KG1 (cell line): Measurements from ENCODE around the gene ABHD12B.

ENCODE experiments used
- DNase-seq: peaks from one replicate; lab custom pipeline; 2025; lab: John Stamatoyannopoulos, UW

Gene ABHD12B

GRCh38 chr14:50839048-50839447 is 32.8 kb upstream of the ABHD12B start:
- DNase-seq: no peak

DNA sequence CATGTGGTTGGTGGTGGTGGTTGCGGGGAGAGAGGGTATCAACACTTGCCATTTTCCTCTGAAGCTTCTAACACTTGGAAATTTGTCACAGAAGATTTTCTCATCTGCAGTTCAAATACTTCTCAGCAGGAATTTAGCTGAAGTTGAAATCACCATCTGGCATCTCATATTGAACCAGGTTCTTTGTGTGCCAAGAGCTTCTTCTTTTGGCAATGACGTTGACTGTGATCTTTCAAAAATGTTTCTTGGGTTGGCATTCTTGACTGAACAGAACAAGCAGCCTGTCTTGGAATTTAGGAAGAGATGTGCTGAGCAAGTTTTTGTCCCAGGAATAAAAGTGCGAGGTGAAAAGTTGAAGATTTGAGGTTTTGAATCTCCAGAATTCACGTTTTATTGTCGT is 32.2 kb upstream of the ABHD12B start:
- DNase-seq: no peak

DNA sequence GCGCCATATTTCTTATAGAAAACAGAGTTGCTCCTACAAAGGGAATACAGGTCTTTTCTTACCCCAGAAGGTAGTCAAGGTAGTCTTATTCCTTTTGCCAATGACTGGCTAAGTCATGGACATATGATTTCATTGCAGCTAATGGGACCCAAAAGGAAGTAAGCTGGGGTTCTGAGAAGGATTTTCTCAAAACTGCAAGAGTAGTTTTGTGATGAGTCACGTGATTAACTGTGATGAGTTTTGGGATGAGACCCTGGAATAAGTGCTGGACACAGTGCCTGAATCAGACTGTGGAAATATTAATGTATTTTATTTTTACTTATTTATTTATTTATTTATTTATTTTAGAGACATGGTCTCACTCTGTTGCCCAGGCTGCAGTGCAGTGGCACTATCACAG is 27.5 kb upstream of the ABHD12B start:
- no peak for DNase-seq

DNA sequence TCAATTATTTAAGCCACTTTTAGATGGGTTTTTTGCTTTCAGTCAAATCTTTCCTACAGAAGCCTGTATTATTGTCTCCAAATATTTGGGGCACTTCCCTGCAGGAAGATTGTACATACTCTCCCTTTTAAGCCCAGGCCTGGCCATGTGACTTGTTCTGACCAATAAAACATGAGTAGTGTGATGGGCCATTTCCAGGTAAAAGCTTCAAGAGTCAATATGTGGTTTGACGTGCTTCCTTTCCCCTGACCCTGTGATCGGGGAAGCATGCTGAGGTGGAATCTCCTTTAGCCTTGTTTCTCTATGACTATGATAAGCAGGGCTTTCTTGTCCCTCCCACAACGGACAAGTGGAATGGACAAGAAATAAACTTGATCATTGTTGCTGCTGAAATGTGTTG is 26.7 kb upstream of the ABHD12B start:
- no peak for DNase-seq

GRCh38 chr14:50846226-50846880 is 25.5 kb upstream of the ABHD12B start:
- no peak for DNase-seq

GRCh38 chr14:50853891-50854290 is 18.0 kb upstream of the ABHD12B start:
- DNase-seq: no peak

DNA sequence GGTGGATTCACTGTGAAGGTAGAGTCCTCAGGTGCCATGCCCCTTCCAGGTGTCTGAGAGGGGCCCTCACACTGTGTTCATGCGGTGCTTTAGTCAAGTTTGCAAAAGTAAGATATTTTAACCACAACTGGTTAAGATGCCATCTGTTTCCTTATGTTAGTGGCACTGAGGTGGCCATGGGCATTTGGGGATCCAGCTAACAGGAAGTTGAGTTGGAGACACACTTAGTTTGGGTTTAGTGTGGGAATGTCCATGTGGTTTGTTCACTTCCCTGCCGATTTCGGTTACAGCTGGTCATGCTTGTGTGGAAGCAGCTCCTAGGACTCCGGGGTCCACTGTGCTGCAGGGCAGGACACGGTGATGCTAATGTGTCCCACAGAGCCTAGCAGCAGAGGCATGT is 17.3 kb upstream of the ABHD12B start:
- DNase-seq: no peak

DNA sequence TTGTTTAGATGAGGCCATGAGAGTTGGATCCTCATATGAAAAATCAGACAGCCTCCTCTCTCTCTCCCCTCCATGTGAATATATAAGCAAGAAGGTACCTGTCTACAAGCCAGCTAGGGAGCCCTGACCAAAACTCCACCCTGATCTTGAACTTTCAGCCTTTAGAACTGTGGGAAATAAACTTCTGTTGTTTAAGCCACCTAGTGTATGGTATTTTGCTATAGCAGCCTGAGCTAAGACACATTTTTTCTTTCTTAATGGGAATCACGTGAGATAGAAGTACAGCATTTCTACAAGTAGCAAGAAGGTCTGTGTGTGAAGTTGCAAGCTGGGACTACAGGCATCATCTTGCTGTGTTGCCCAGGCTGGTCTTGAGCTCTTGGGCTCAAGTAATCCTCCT is 16.3 kb upstream of the ABHD12B start:
- DNase-seq: no peak

DNA sequence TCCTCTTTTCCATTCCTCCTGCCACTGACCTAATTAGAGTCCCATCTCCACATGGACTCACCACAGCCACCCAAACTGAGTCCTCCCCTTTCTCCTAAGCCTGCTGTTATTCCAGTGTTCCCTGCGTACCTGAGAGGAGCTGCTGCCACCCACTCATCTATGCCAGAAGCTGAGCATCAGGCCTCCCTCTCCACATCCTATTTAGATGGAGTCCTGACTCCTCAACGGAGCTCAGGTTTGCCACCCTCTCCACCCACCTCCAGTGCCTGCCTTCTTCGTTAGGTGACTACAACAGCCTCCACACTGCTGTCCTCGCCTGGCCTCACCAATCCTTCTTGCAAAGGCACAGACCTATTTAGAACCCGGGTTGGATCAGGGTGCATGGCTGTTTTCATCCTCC is 15.2 kb upstream of the ABHD12B start:
- DNase-seq: no peak

GRCh38 chr14:50859296-50859624 is 12.6 kb upstream of the ABHD12B start:
- DNase-seq: no peak

GRCh38 chr14:50860478-50861086 is 11.3 kb upstream of the ABHD12B start:
- DNase-seq: peak; percentile 71

- no peak for DNase-seq
These were observed 9.8 kb upstream of the ABHD12B start for GRCh38 chr14:50862036-50862570.

DNA sequence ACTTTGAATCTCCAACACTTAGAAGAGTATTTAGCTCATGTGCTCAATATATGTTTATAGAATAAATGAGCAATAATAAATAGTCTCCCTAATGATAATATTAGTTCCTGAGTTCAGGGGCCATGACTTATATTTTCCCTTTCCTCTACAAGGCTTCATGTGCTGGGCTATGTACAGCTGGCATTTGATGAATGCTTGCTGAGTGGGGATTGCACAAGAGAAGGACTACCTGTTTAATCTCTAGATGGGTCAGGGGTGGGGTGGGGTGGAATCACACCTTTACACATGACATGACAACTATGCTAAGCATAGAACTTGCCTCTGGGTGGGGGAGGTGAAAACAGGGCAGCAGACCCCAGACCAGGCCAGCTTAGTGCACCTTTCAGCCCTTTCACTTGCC is 7.6 kb upstream of the ABHD12B start:
- DNase-seq: no peak

DNA sequence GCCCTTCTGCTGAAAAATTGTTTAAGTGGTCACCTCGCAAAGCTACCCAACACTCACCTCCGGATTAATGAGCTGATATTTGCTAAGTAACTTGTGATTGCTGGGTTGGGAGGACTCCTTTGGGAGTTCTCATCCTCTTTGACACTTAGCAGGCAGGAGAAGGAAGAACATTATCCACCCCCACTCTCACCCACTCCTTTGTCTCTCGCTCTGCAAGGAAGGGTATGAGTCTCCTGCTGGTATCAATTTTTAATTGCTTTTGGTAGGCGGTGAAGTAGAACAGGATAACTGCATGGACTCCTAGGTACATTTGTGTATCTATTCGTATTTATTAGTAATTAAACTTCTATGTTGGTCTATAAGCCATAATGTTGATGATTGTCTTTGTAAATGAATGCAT is 6.9 kb upstream of the ABHD12B start:
- no peak for DNase-seq

DNA sequence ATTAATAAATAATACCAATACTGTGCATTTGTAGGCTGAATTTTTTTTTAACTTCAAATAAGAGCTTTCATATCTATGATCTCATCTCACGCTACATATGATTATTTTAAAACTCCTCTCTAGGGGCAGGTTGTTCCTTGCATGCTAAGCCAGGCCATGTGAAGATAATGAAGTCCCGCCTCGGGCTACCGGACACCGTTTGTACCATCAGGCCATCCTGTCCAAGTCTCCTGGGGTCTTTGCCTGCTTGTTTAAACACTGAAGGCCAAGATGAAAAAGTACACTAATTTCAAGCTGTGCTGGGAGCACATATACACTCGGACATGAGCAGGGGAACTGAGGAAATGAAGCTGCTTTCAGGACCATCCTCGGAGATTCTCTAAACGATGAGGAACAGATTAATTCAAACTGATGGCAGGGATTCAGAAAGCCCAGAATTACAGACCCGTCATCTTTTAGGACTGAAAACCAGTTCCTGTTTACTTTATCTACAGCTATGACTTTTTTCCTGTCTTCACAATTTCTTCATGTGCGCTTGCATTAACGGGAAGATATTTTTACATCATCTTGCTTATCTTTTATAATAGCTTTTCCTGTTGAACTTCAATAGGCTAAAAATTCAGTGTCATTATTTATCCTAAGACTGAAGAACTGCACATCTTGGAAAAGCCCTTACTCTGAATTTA is 6.3 kb upstream of the ABHD12B start:
- no peak for DNase-seq

DNA sequence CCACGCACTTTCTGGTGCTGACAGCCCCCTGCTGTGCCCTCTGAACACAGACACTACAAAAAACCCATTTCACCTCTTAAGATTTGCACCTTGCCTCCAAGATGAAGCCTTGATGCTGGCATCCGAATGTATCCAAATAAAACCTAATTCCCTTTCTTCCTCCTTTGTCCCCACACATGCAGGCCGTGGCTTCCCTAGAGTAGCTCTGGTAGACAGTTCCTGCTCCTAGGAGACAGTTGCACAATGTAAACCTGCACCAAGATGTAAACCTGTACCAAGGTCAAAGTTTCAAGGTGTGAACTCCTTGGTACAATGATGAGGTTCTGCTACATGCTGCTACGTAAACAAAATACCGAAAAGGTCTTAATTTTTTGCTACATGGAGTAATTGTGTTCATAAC is 625 bp upstream of the ABHD12B start:
- no peak for DNase-seq

- DNase-seq: no peak
These were observed 2.9 kb downstream of the ABHD12B start for GRCh38 chr14:50874757-50875156.

DNA sequence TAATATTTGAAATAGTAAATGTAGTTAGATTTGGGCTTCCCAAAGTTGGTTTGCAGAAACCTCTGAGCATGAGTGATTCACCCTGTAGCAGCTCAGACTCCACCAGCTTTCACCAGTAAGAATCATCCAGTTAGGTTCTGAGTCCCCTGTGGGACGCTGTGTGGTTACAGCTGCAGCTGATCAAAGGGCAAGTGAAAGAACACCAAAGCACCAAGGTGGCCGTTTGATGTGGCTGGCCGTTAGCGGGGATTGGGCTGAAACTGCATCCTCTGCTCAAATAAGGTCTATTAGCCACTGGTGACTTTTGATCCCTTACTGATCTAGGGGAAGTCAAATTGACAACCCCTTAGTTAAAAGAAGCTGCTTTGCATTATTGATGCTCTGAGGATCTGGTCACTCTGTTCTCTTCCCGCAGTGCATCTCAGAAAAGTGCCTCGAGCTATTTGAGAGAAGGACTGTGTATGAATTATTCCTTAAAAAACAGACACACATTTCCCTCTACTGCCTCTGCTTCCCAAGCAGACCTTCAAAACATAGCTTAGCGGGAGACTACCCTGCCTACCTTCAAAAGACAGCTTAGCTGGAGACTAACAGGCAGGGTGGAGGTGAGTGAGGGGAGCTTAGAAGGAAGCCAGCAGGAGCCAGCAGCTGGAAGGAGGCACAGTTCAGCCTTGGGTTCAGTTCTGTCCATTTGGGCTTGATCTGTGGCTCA is 3.7 kb downstream of the ABHD12B start:
- DNase-seq: no peak

- no peak for DNase-seq
These were observed 11.3 kb downstream of the ABHD12B start for GRCh38 chr14:50882932-50883826.

DNA sequence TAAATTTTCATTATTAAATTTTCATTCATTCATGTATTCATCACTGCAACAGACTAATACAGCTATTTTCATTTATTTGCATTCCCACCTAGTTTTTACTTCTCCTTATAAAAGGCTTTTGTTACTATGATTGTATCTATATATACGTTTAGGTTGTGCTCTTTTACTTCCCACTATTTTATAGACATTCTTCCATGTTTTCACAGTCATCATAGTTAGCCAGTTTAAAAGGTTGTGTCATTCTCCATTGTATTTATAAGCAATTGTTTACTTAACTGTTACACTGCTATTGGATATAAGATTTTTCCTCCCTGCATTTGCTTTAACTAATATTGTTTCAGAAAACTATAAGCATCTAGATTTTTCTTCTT is 12.0 kb downstream of the ABHD12B start:
- no peak for DNase-seq

GRCh38 chr14:50887476-50887875 is 15.6 kb downstream of the ABHD12B start:
- no peak for DNase-seq

DNA sequence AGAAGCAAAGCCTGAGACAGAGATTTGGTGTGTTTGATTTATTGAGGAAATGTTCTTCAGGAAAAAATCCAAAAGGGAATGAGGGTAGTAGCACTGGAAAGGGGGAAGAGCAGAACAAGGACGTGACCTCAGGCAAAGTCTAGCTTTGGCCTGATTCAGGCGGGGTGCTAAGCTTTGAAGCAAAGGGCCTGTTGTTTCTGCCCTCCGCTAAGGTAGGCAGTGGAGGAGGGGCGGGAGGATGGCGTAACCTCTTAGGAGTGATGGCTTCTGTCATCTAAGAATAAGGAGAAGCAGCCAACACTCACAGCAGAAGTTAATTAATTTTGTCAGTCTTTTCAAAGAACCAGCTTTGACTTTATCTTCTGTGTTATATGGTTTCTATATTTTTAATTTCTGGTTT is 20.4 kb downstream of the ABHD12B start:
- no peak for DNase-seq
